HG02678 (cell line): ENCODE results near the gene CENPP.

Experiments used
- ATAC-seq: cut with Tn5 transposase; IDR thresholded peaks from one replicate; pipeline ENCODE4 v1.9.1; 2021; ENCODE audit warnings: mild to moderate bottlenecking, moderate library complexity; ENCODE audit not compliant: unreplicated experiment

The CENPP gene

GRCh38 chr9:92422611-92423338 is 97.0 kb downstream of the CENPP start:
- ATAC-seq = no peak

- ATAC-seq = no peak
Observed at GRCh38 chr9:92423612-92424011, 97.9 kb downstream of the CENPP start.

- ATAC-seq = no peak
Observed at GRCh38 chr9:92424340-92424739, 98.6 kb downstream of the CENPP start, which contains the start of gene OMD. TSS of gene OMD (minus strand) at chr9:92424471. CDS start at chr9:92417558, 6,913 bp downstream.

GRCh38 chr9:92425474-92425873 is 99.7 kb downstream of the CENPP start:
- ATAC-seq = no peak

GRCh38 chr9:92426501-92427145 is 100.9 kb downstream of the CENPP start:
- ATAC-seq = no peak

GRCh38 chr9:92429836-92430235 is 104.1 kb downstream of the CENPP start:
- no peak for ATAC-seq

- no peak for ATAC-seq
Observed at GRCh38 chr9:92432350-92432749, 106.6 kb downstream of the CENPP start.

- ATAC-seq = no peak
Observed at GRCh38 chr9:92432972-92433548, 107.3 kb downstream of the CENPP start.

GRCh38 chr9:92435263-92435662 is 109.5 kb downstream of the CENPP start:
- ATAC-seq = no peak

GRCh38 chr9:92438900-92439526 is 113.3 kb downstream of the CENPP start:
- ATAC-seq = no peak

GRCh38 chr9:92439921-92440750 is 114.4 kb downstream of the CENPP start:
- no peak for ATAC-seq

GRCh38 chr9:92440751-92441046 is 114.9 kb downstream of the CENPP start:
- ATAC-seq = peak; percentile 42

- no peak for ATAC-seq
Observed at GRCh38 chr9:92444841-92445240, 119.1 kb downstream of the CENPP start.

- ATAC-seq = no peak
Observed at GRCh38 chr9:92446536-92446935, 120.8 kb downstream of the CENPP start.

- ATAC-seq = no peak
Observed at GRCh38 chr9:92455217-92455616, 129.5 kb downstream of the CENPP start.

GRCh38 chr9:92457576-92457975 is 131.8 kb downstream of the CENPP start:
- ATAC-seq = no peak

GRCh38 chr9:92463387-92463786 is 137.6 kb downstream of the CENPP start:
- no peak for ATAC-seq

- no peak for ATAC-seq
Observed at GRCh38 chr9:92463984-92464383, 138.2 kb downstream of the CENPP start.

- ATAC-seq = no peak
Observed at GRCh38 chr9:92467041-92467440, 141.3 kb downstream of the CENPP start.

GRCh38 chr9:92467511-92467910 is 141.8 kb downstream of the CENPP start:
- ATAC-seq = no peak

GRCh38 chr9:92468206-92468605 is 142.5 kb downstream of the CENPP start:
- ATAC-seq = no peak
